ENCODE results near the gene GAD1.

GAD1 gene

GRCh38 chr2:170822290-170823087 lies 5.8 kb downstream of the GAD1 start:
- Mint-ChIP-seq H3K27ac (peak overlapping the region; percentile 15), H3K4me3 (peak overlapping the region; percentile 41), H3K36me3 (peaks cover 1% of the 10 kb centered on the region), H3K27me3 (peaks cover 35% of the 10 kb centered on the region), H3K4me1 (peaks cover 21% of the 10 kb centered on the region), H3K9me3 (peaks cover 2% of the 10 kb centered on the region)
- DNase-seq (ENCODE audit: low spot score in 2 of 2) (peak in 1 of 2 donors; percentile 18), ATAC-seq (ENCODE audit: low read depth) (no peak)

- H3K9me3 Mint-ChIP-seq: peaks cover 2% of the 10 kb centered on the region
- H3K4me1 Mint-ChIP-seq: peaks cover 21% of the 10 kb centered on the region
- no peak overlapping the region for H3K4me3 Mint-ChIP-seq
- DNase-seq (ENCODE audit: low spot score in 2 of 2) (no peak), ATAC-seq (ENCODE audit: low read depth) (no peak)
- H3K27ac Mint-ChIP-seq: no peak overlapping the region
- H3K27me3 Mint-ChIP-seq: peaks cover 41% of the 10 kb centered on the region
- peaks cover 1% of the 10 kb centered on the region for H3K36me3 Mint-ChIP-seq
Observed at GRCh38 chr2:170823088-170823897, 6.6 kb downstream of the GAD1 start.

GRCh38 chr2:170823898-170824215 lies 7.2 kb downstream of the GAD1 start:
- no peak overlapping the region for H3K27ac Mint-ChIP-seq
- no peak overlapping the region for H3K4me3 Mint-ChIP-seq
- H3K27me3 Mint-ChIP-seq: peaks cover 41% of the 10 kb centered on the region
- no peak for ATAC-seq (ENCODE audit: low read depth)
- H3K9me3 Mint-ChIP-seq: peaks cover 6% of the 10 kb centered on the region
- DNase-seq (ENCODE audit: low spot score in 2 of 2): no peak
- H3K36me3 Mint-ChIP-seq: peaks cover 7% of the 10 kb centered on the region
- peaks cover 21% of the 10 kb centered on the region for H3K4me1 Mint-ChIP-seq

GRCh38 chr2:170824526-170825015 lies 7.9 kb downstream of the GAD1 start:
- peaks cover 7% of the 10 kb centered on the region for H3K9me3 Mint-ChIP-seq
- no peak for DNase-seq (ENCODE audit: low spot score in 2 of 2)
- H3K4me1 Mint-ChIP-seq: peaks cover 21% of the 10 kb centered on the region
- H3K27me3 Mint-ChIP-seq: peaks cover 44% of the 10 kb centered on the region
- H3K4me3 Mint-ChIP-seq: no peak overlapping the region
- H3K36me3 Mint-ChIP-seq: peaks cover 9% of the 10 kb centered on the region
- no peak overlapping the region for H3K27ac Mint-ChIP-seq
- no peak for ATAC-seq (ENCODE audit: low read depth)

- Mint-ChIP-seq H3K27ac (no peak overlapping the region), H3K4me3 (no peak overlapping the region), H3K27me3 (peaks cover 39% of the 10 kb centered on the region), H3K9me3 (peaks cover 5% of the 10 kb centered on the region), H3K4me1 (peaks cover 2% of the 10 kb centered on the region), H3K36me3 (peaks cover 9% of the 10 kb centered on the region)
- DNase-seq (ENCODE audit: low spot score in 2 of 2): no peak
- no peak for ATAC-seq (ENCODE audit: low read depth)
Observed at GRCh38 chr2:170827841-170828532, 11.3 kb downstream of the GAD1 start.

- no peak overlapping the region for H3K4me3 Mint-ChIP-seq
- peaks cover 9% of the 10 kb centered on the region for H3K36me3 Mint-ChIP-seq
- H3K9me3 Mint-ChIP-seq: peaks cover 5% of the 10 kb centered on the region
- H3K27ac Mint-ChIP-seq: no peak overlapping the region
- H3K27me3 Mint-ChIP-seq: peaks cover 39% of the 10 kb centered on the region
- DNase-seq (ENCODE audit: low spot score in 2 of 2) (no peak), ATAC-seq (ENCODE audit: low read depth) (no peak)
- H3K4me1 Mint-ChIP-seq: peaks cover 2% of the 10 kb centered on the region
Observed at GRCh38 chr2:170828533-170828916, 11.8 kb downstream of the GAD1 start.

GRCh38 chr2:170829036-170829435 lies 12.3 kb downstream of the GAD1 start:
- H3K27me3 Mint-ChIP-seq: peaks cover 39% of the 10 kb centered on the region
- DNase-seq (ENCODE audit: low spot score in 2 of 2) (no peak), ATAC-seq (ENCODE audit: low read depth) (no peak)
- H3K27ac Mint-ChIP-seq: no peak overlapping the region
- H3K4me3 Mint-ChIP-seq: no peak overlapping the region
- peaks cover 2% of the 10 kb centered on the region for H3K4me1 Mint-ChIP-seq
- peaks cover 9% of the 10 kb centered on the region for H3K36me3 Mint-ChIP-seq
- peaks cover 5% of the 10 kb centered on the region for H3K9me3 Mint-ChIP-seq

- Mint-ChIP-seq H3K9me3 (peaks cover 5% of the 10 kb centered on the region), H3K27me3 (peaks cover 36% of the 10 kb centered on the region), H3K36me3 (peaks cover 8% of the 10 kb centered on the region), H3K27ac (no peak overlapping the region), H3K4me1 (no peaks in the 10 kb centered on the region), H3K4me3 (no peak overlapping the region)
- DNase-seq (ENCODE audit: low spot score in 2 of 2): no peak
- ATAC-seq (ENCODE audit: low read depth): no peak
Observed at GRCh38 chr2:170830166-170830565, 13.5 kb downstream of the GAD1 start.

- Mint-ChIP-seq H3K9me3 (peaks cover 5% of the 10 kb centered on the region), H3K4me1 (no peaks in the 10 kb centered on the region), H3K36me3 (peaks cover 8% of the 10 kb centered on the region), H3K27me3 (peaks cover 34% of the 10 kb centered on the region), H3K4me3 (no peak overlapping the region), H3K27ac (no peak overlapping the region)
- ATAC-seq (ENCODE audit: low read depth) (no peak), DNase-seq (ENCODE audit: low spot score in 2 of 2) (no peak)
Observed at GRCh38 chr2:170831115-170831514, 14.4 kb downstream of the GAD1 start.

- DNase-seq (ENCODE audit: low spot score in 2 of 2) (no peak), ATAC-seq (ENCODE audit: low read depth) (no peak)
- no peaks in the 10 kb centered on the region for H3K4me1 Mint-ChIP-seq
- H3K9me3 Mint-ChIP-seq: no peaks in the 10 kb centered on the region
- H3K4me3 Mint-ChIP-seq: no peak overlapping the region
- no peaks in the 10 kb centered on the region for H3K36me3 Mint-ChIP-seq
- H3K27ac Mint-ChIP-seq: no peak overlapping the region
- H3K27me3 Mint-ChIP-seq: peaks cover 15% of the 10 kb centered on the region
Observed at GRCh38 chr2:170836027-170836426, 19.3 kb downstream of the GAD1 start.

- Mint-ChIP-seq H3K27ac (no peak overlapping the region), H3K27me3 (peaks cover 5% of the 10 kb centered on the region), H3K9me3 (no peaks in the 10 kb centered on the region), H3K36me3 (no peaks in the 10 kb centered on the region), H3K4me3 (no peak overlapping the region), H3K4me1 (no peaks in the 10 kb centered on the region)
- no peak for DNase-seq (ENCODE audit: low spot score in 2 of 2)
- ATAC-seq (ENCODE audit: low read depth): no peak
Observed at GRCh38 chr2:170840717-170841210, 24.1 kb downstream of the GAD1 start.

- Mint-ChIP-seq H3K9me3 (no peaks in the 10 kb centered on the region), H3K27me3 (peaks cover 3% of the 10 kb centered on the region), H3K27ac (no peak overlapping the region), H3K4me3 (no peak overlapping the region), H3K36me3 (no peaks in the 10 kb centered on the region), H3K4me1 (no peaks in the 10 kb centered on the region)
- DNase-seq (ENCODE audit: low spot score in 2 of 2) (no peak), ATAC-seq (ENCODE audit: low read depth) (no peak)
Observed at GRCh38 chr2:170842785-170843184, 26.1 kb downstream of the GAD1 start.

- Mint-ChIP-seq H3K4me1 (no peaks in the 10 kb centered on the region), H3K4me3 (no peak overlapping the region), H3K9me3 (no peaks in the 10 kb centered on the region), H3K27me3 (no peaks in the 10 kb centered on the region), H3K36me3 (no peaks in the 10 kb centered on the region), H3K27ac (no peak overlapping the region)
- ATAC-seq (ENCODE audit: low read depth) (no peak), DNase-seq (ENCODE audit: low spot score in 2 of 2) (no peak)
Observed at GRCh38 chr2:170843656-170844055, 27.0 kb downstream of the GAD1 start.

GRCh38 chr2:170845343-170845742 lies 28.7 kb downstream of the GAD1 start:
- Mint-ChIP-seq H3K27ac (no peak overlapping the region), H3K9me3 (peaks cover 3% of the 10 kb centered on the region), H3K36me3 (peaks cover 1% of the 10 kb centered on the region)

More at GRCh38 chr2:170845343-170845742, 28.7 kb downstream of the GAD1 start:
- ATAC-seq (ENCODE audit: low read depth) (no peak), DNase-seq (ENCODE audit: low spot score in 2 of 2) (no peak)
- Mint-ChIP-seq H3K4me1 (no peaks in the 10 kb centered on the region), H3K27me3 (peaks cover 2% of the 10 kb centered on the region), H3K4me3 (no peak overlapping the region)

All from memory B cell (primary cell).